Prostate gland (tissue), 2 donors: ENCODE results near the gene CHCHD1. TPM values are rescaled to one million over a fixed set of nuclear protein-coding genes. Genes with fewer than 3 reads are reported as not detected.

Experiments
- DNase-seq: peaks from one replicate; pipeline ENCODE4 v3.0.0-alpha.2; 2019; ENCODE audit warnings: low spot score
- H3K27ac ChIP-seq, 2 donors: fragments of 200-600 bp; sonication (generic); 2 replicates each; pipeline ENCODE4 v1.5.1; 2017 to 2019
- H3K27me3 ChIP-seq: fragments of 200-600 bp; sonication (generic); replicated peaks from 2 replicates; pipeline ENCODE4 v1.5.1; 2019; ENCODE audit not compliant: insufficient read depth
- H3K36me3 ChIP-seq, 2 donors: fragments of 200-600 bp; sonication (generic); 1 replicate in 1 of 2; 2 replicates in 1 of 2; pipeline versions ENCODE4 v1.5.1 to v1.8.1; 2017 to 2019
- H3K4me1 ChIP-seq: fragments of 200-600 bp; sonication (generic); replicated peaks from 2 replicates; pipeline ENCODE4 v1.5.1; 2019
- H3K4me3 ChIP-seq, 2 donors: fragments of 200-600 bp; sonication (generic); 2 replicates each; pipeline ENCODE4 v1.5.1; 2017 to 2019
- H3K9me3 ChIP-seq: fragments of 200-600 bp; sonication (generic); 2 replicates; pipeline ENCODE4 v1.5.1; 2017
- POLR2A ChIP-seq: fragments of 450-650 bp; IDR thresholded peaks from one replicate; pipeline ENCODE4 v1.6.1; 2016; ENCODE audit warnings: antibody characterized with exemption, mild to moderate bottlenecking
- POLR2AphosphoS5 ChIP-seq: sonication (generic); formaldehyde crosslinking; IDR thresholded peaks from one replicate; pipeline ENCODE4 v1.6.1; 2017; ENCODE audit warnings: antibody characterized with exemption
- WGBS: methylation state at CpG from one replicate; pipeline ENCODE4 v1.1.5; 2018; 5-methylcytosine and 5-hydroxymethylcytosine counted together
- intact Hi-C: fragments of 100-400 bp; cut with DNase I; formaldehyde crosslinking; loops from one replicate; pipeline ENCODE4 v1.14.2; 2022
- total RNA-seq, 2 donors: library from RNA; depleted of rRNA; stranded (reverse); fragments of >200 nt; gene quantifications; one replicate each; pipeline ENCODE4 v1.1.0, GENCODE V29; 2016
- TF ChIP-seq, protein P1 (sequence below), 4 experiments: fragments of 200-600 bp in 2 of 4; fragments of 450-650 bp in 2 of 4; sonication (generic) in 2 of 4; IDR thresholded peaks; 1 replicate in 3 of 4; 2 replicates in 1 of 4; pipeline ENCODE4 v1.5.1; 2016 to 2019; ENCODE audit warnings: antibody characterized with exemption in 4 of 4, mild to moderate bottlenecking in 2 of 4, moderate library complexity in 2 of 4

CHCHD1 gene
- total RNA-seq, 2 donors from 2014 or later: 33.2 to 55.6 TPM

DNA sequence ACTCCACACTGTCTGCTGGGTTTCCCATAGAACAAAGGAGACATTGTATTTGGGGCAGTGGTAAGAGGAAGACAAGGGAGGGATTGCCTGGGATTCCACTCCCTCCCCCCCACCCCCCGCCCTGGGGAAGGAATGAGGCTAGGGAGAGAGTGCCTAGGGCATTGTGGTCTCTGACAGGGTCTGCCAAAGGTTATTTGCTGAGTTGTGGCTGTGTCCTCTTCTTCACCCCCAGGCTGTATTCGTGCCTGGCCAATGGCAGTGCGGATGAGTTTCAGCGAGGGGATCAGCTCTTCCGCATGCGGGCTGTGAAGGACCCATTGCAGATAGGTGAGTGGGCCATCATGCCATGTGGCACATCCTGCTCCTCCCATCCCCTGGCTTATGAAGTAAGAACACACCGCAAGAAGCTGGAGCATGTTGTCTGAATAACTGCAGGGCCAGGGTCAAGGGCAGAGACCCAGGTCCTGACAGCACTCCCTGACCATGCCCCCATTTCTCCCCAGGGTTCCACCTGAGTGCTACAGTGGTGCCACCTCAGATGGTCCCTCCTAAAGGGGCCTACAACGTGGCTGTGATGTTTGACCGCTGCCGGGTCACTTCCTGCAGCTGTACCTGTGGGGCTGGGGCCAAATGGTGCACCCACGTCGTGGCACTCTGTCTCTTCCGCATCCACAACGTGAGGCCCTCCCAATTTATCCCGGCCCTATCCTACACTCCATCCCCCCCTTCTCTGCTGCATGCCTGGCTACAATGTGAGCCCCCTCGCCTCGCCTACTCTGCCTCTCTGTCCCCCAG lies 7.2 kb downstream of the CHCHD1 start:
- no peaks in the 10 kb centered on the region for H3K9me3 ChIP-seq
- H3K4me1 ChIP-seq: peaks cover 6% of the 10 kb centered on the region
- TF ChIP-seq, protein P1, sequence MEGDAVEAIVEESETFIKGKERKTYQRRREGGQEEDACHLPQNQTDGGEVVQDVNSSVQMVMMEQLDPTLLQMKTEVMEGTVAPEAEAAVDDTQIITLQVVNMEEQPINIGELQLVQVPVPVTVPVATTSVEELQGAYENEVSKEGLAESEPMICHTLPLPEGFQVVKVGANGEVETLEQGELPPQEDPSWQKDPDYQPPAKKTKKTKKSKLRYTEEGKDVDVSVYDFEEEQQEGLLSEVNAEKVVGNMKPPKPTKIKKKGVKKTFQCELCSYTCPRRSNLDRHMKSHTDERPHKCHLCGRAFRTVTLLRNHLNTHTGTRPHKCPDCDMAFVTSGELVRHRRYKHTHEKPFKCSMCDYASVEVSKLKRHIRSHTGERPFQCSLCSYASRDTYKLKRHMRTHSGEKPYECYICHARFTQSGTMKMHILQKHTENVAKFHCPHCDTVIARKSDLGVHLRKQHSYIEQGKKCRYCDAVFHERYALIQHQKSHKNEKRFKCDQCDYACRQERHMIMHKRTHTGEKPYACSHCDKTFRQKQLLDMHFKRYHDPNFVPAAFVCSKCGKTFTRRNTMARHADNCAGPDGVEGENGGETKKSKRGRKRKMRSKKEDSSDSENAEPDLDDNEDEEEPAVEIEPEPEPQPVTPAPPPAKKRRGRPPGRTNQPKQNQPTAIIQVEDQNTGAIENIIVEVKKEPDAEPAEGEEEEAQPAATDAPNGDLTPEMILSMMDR (IDR thresholded peaks at IDR 0.05): no peak
- TF ChIP-seq POLR2AphosphoS5 (no peak), POLR2A (no peak)
- DNase-seq: no peak
- H3K27me3 ChIP-seq: no peaks in the 10 kb centered on the region
- H3K27ac ChIP-seq: no peak overlapping the region
- H3K4me3 ChIP-seq: no peak overlapping the region
- WGBS: 91% methylated on average over 17 of the region's 17 CpGs
- H3K36me3 ChIP-seq: peaks cover 24 to 46% of the 10 kb centered on the region in 2 donors
- intact Hi-C loops: no loop called here

- peaks cover 6% of the 10 kb centered on the region for H3K4me1 ChIP-seq
- no peaks in the 10 kb centered on the region for H3K27me3 ChIP-seq
- no peak for DNase-seq
- WGBS: 90% methylated on average over 10 of the region's 10 CpGs
- TF ChIP-seq POLR2AphosphoS5 (no peak), POLR2A (no peak)
- TF ChIP-seq, protein P1 (IDR thresholded peaks at IDR 0.05): no peak
- no peaks in the 10 kb centered on the region for H3K9me3 ChIP-seq
- H3K4me3 ChIP-seq: no peak overlapping the region
- intact Hi-C loops: no loop called here
- H3K36me3 ChIP-seq: peaks cover 24 to 51% of the 10 kb centered on the region in 2 donors
- no peak overlapping the region for H3K27ac ChIP-seq
Observed at GRCh38 chr10:73789659-73790055, 7.8 kb downstream of the CHCHD1 start.

GRCh38 chr10:73790886-73791625 lies 9.2 kb downstream of the CHCHD1 start:
- no peak overlapping the region for H3K4me3 ChIP-seq
- DNase-seq: no peak
- 89% methylated on average over 22 of the region's 22 CpGs for WGBS
- H3K36me3 ChIP-seq: peaks cover 24 to 51% of the 10 kb centered on the region in 2 donors
- no peak overlapping the region for H3K27ac ChIP-seq
- TF ChIP-seq POLR2A (no peak), POLR2AphosphoS5 (no peak)
- TF ChIP-seq, protein P1 (IDR thresholded peaks at IDR 0.05): no peak
- intact Hi-C loops: no loop called here
- H3K9me3 ChIP-seq: no peaks in the 10 kb centered on the region
- no peaks in the 10 kb centered on the region for H3K27me3 ChIP-seq
- H3K4me1 ChIP-seq: peaks cover 6% of the 10 kb centered on the region

DNA sequence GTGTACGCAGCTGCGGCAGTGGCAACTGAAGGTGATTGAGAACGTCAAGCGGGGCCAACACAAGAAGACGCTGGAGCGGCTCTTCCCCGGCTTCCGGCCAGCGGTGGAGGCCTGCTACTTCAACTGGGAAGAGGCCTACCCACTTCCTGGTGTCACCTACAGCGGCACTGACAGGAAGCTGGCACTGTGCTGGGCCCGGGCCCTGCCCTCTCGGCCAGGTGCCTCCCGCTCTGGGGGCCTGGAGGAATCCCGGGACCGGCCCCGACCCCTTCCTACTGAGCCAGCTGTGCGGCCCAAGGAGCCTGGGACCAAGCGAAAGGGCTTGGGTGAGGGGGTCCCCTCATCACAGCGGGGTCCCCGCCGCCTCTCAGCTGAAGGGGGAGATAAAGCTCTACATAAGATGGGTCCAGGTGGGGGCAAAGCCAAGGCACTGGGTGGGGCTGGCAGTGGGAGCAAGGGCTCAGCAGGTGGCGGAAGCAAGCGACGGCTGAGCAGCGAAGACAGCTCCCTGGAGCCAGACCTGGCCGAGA lies 10.1 kb downstream of the CHCHD1 start:
- H3K36me3 ChIP-seq: peaks cover 29 to 57% of the 10 kb centered on the region in 2 donors
- H3K27me3 ChIP-seq: no peaks in the 10 kb centered on the region
- H3K9me3 ChIP-seq: no peaks in the 10 kb centered on the region
- intact Hi-C loops: no loop called here
- TF ChIP-seq, protein P1 (IDR thresholded peaks at IDR 0.05): no peak
- TF ChIP-seq POLR2A: no peak
- TF ChIP-seq POLR2AphosphoS5: no peak
- peaks cover 6% of the 10 kb centered on the region for H3K4me1 ChIP-seq
- no peak overlapping the region for H3K27ac ChIP-seq
- no peak for DNase-seq
- H3K4me3 ChIP-seq: no peak overlapping the region
- 94% methylated on average over 20 of the region's 26 CpGs for WGBS
